ENCODE measurements around the gene UBL4B.
"Not testable (repeated sequence)": the region's sequence is repeated elsewhere in the genome, so short reads cannot be mapped to it uniquely, and the experiment has no call there.

Gene UBL4B

GRCh38 chr1:110112143-110112542 is at the start of gene UBL4B:
Gene UBL4B, plus strand, starts transcription at chr1:110112443. Its CDS starts 92 bp downstream, at chr1:110112535.
- DNase-seq (ENCODE audit: low spot score), result no peak

- no peak for DNase-seq (ENCODE audit: low spot score)
Measured at GRCh38 chr1:110062612-110063011, 49.6 kb upstream of the UBL4B start.

GRCh38 chr1:110063781-110064180 is 48.5 kb upstream of the UBL4B start:
- DNase-seq (ENCODE audit: low spot score), result no peak

GRCh38 chr1:110064576-110065337 is 47.5 kb upstream of the UBL4B start:
- no peak for DNase-seq (ENCODE audit: low spot score)

- no peak for DNase-seq (ENCODE audit: low spot score)
Measured at GRCh38 chr1:110065841-110066240, 46.4 kb upstream of the UBL4B start.

- no peak for DNase-seq (ENCODE audit: low spot score)
Measured at GRCh38 chr1:110067479-110067892, 44.8 kb upstream of the UBL4B start.

- no peak for DNase-seq (ENCODE audit: low spot score)
Measured at GRCh38 chr1:110067893-110068645, 44.2 kb upstream of the UBL4B start.

GRCh38 chr1:110068646-110069403 is 43.4 kb upstream of the UBL4B start:
- DNase-seq (ENCODE audit: low spot score), result no peak

GRCh38 chr1:110069404-110070281 is 42.6 kb upstream of the UBL4B start:
- no peak for DNase-seq (ENCODE audit: low spot score)

GRCh38 chr1:110070282-110070669 is 42.0 kb upstream of the UBL4B start:
- no peak for DNase-seq (ENCODE audit: low spot score)

GRCh38 chr1:110070671-110071242 is 41.5 kb upstream of the UBL4B start, which contains the start of gene ALX3:
Gene ALX3, minus strand, starts transcription at chr1:110070672. Its CDS starts 60 bp downstream, at chr1:110070612.
- no peak for DNase-seq (ENCODE audit: low spot score)

- DNase-seq (ENCODE audit: low spot score), result no peak
Measured at GRCh38 chr1:110074166-110074565, 38.1 kb upstream of the UBL4B start.

- no peak for DNase-seq (ENCODE audit: low spot score)
Measured at GRCh38 chr1:110076789-110077500, 35.3 kb upstream of the UBL4B start.

GRCh38 chr1:110079995-110080394 is 32.2 kb upstream of the UBL4B start:
- DNase-seq (ENCODE audit: low spot score), result not testable (repeated sequence)

- no peak for DNase-seq (ENCODE audit: low spot score)
Measured at GRCh38 chr1:110081061-110081460, 31.2 kb upstream of the UBL4B start.

GRCh38 chr1:110082477-110082876 is 29.8 kb upstream of the UBL4B start:
- DNase-seq (ENCODE audit: low spot score), result no peak

- no peak for DNase-seq (ENCODE audit: low spot score)
Measured at GRCh38 chr1:110083061-110083865, 29.0 kb upstream of the UBL4B start.

- no peak for DNase-seq (ENCODE audit: low spot score)
Measured at GRCh38 chr1:110083866-110084226, 28.4 kb upstream of the UBL4B start.

GRCh38 chr1:110084227-110085078 is 27.8 kb upstream of the UBL4B start:
- DNase-seq (ENCODE audit: low spot score), result no peak

Measured in NAMALWA (cell line).